PFSK-1 (cell line): ENCODE results near the gene ROBO1.

Source experiments
- FOXP2 ChIP-seq: optimal IDR thresholded peaks from 2 replicates; pipeline ENCODE3; 2011; ENCODE audit warnings: borderline replicate concordance, control low read depth, inconsistent platforms; ENCODE audit not compliant: insufficient read depth; ENCODE audit errors: extremely low read length, extremely low read depth
- POLR2AphosphoS5 ChIP-seq: IDR thresholded peaks from 2 replicates; pipeline ENCODE4 v1.6.1; 2012; ENCODE audit warnings: low read depth, mild to moderate bottlenecking, control low read depth, low read length, moderate library complexity
- SIN3A ChIP-seq: IDR thresholded peaks from 2 replicates; pipeline ENCODE4 v1.6.1; 2012; ENCODE audit warnings: mild to moderate bottlenecking, low read length, moderate library complexity, borderline replicate concordance; ENCODE audit not compliant: insufficient read depth
- TAF1 ChIP-seq: IDR thresholded peaks from 2 replicates; pipeline ENCODE4 v1.6.1; 2012; ENCODE audit warnings: low read length, control low read depth, borderline replicate concordance; ENCODE audit not compliant: insufficient read depth
- TF ChIP-seq, protein P1 (sequence below), 2 experiments: IDR thresholded peaks; 2 replicates each; pipeline versions ENCODE4 v1.6.1 to v1.8.0; 2011 to 2012; ENCODE audit warnings: low read depth in 2 of 2, low read length in 2 of 2, control low read depth in 1 of 2, inconsistent platforms in 1 of 2, mild to moderate bottlenecking in 1 of 2, moderate library complexity in 1 of 2; ENCODE audit not compliant: insufficient read depth in 1 of 2

Gene ROBO1

DNA sequence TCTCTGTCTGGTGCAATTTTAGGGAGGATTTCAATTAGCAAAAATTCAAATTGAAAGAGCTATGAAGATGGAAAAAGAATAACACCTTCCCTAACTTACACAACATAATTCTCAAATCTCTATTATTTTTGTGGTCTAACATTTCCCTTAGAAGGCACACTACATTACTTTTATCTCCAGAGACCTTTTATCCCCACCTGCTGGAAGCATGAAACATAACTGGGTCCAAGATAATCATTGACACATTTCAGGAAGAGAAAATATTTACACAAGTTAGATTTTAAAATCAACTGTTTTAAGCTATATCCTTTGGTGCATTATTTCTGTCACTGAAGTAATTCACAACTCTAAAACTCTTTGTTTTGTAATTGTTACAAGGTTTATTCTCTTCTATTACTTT, 779.5 kb downstream of the ROBO1 start:
- TF ChIP-seq POLR2AphosphoS5 (no peak), SIN3A (no peak), FOXP2 (no peak), TAF1 (no peak)
- TF ChIP-seq, protein P1, sequence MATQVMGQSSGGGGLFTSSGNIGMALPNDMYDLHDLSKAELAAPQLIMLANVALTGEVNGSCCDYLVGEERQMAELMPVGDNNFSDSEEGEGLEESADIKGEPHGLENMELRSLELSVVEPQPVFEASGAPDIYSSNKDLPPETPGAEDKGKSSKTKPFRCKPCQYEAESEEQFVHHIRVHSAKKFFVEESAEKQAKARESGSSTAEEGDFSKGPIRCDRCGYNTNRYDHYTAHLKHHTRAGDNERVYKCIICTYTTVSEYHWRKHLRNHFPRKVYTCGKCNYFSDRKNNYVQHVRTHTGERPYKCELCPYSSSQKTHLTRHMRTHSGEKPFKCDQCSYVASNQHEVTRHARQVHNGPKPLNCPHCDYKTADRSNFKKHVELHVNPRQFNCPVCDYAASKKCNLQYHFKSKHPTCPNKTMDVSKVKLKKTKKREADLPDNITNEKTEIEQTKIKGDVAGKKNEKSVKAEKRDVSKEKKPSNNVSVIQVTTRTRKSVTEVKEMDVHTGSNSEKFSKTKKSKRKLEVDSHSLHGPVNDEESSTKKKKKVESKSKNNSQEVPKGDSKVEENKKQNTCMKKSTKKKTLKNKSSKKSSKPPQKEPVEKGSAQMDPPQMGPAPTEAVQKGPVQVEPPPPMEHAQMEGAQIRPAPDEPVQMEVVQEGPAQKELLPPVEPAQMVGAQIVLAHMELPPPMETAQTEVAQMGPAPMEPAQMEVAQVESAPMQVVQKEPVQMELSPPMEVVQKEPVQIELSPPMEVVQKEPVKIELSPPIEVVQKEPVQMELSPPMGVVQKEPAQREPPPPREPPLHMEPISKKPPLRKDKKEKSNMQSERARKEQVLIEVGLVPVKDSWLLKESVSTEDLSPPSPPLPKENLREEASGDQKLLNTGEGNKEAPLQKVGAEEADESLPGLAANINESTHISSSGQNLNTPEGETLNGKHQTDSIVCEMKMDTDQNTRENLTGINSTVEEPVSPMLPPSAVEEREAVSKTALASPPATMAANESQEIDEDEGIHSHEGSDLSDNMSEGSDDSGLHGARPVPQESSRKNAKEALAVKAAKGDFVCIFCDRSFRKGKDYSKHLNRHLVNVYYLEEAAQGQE (IDR thresholded peaks at IDR 0.05; ENCODE audit: insufficient read depth in 1 of 2, low read depth in 2 of 2, low read length in 2 of 2) = no peak

DNA sequence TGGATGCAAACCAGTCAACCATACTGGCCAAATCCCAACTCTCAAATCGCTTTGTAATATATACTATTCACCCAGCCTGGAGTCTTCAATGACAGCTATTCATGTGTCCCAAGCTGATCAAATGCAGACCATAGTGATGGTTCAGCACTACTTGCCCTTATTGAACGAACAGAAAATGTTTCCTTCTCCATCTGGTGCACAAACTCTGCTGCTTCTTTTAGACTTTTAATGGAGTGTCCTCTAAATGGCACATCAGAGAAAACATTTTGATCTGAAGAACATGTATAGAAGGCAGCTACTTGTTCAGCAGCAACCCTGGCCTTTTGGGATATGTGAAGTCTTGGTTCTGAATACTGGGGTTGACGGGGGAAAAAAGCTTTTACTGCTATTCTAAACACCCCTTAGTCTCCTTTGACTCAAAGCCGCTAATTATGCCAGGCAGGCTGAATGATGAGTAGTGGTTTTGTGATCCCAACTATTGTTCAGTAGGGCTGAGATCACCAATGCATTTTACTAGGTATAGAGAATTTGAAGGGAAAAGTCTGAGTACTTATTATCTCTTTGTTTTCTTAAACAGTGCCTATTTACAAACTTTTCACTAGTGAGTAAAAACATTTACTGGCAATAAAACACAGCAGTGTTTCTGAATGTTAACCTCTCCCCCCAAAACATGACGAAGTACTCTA, 781.2 kb downstream of the ROBO1 start:
- TF ChIP-seq TAF1 (no peak), POLR2AphosphoS5 (no peak), SIN3A (no peak), FOXP2 (no peak)
- TF ChIP-seq, protein P1 (IDR thresholded peaks at IDR 0.05; ENCODE audit: insufficient read depth in 1 of 2, low read depth in 2 of 2, low read length in 2 of 2) = no peak

DNA sequence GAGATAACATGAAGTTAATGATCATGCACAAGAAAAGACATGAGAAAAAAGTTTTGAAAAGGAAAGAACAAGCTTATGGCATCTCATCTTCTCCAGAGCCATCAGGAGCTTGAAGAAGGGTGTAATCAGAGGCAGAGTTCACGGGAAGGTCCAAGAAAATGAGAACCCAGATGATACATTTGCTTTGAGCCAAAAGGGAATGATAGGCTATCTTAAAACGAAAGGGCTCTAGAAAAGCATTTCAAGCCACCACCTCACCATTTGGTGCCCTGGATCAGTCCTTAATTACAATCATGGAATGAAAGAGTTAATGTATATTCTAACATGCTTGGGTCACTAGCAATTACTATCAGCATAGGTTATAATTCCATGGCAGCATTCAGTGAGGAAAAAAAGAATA, 781.8 kb downstream of the ROBO1 start:
- TF ChIP-seq TAF1 = no peak
- TF ChIP-seq, protein P1 (IDR thresholded peaks at IDR 0.05; ENCODE audit: insufficient read depth in 1 of 2, low read depth in 2 of 2, low read length in 2 of 2) = no peak
- TF ChIP-seq FOXP2 = no peak
- TF ChIP-seq POLR2AphosphoS5 = no peak
- no peak for TF ChIP-seq SIN3A

DNA sequence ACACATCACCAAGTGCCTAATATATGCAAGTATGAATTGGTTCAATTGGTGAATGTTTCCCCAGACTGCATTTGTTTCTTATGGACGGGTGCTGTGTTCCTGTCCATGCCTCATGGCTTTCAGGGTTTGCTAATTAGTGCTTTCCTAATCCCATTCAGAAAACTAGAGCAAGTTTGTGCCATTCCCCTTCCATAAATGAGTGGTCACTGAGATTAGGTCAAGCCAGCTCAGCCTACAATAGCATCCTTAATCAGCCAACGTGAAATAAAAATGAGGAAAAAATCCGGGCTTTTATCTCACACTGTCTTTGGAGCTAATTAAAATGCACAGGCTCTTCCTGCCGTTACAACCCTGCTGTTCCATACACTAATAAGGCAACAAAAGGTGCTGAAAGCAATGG, 788.8 kb downstream of the ROBO1 start:
- TF ChIP-seq FOXP2 (no peak), POLR2AphosphoS5 (peak; percentile 41), TAF1 (no peak), SIN3A (peak; percentile 69; the same call in 1 of the 2 replicates)
- TF ChIP-seq, protein P1 (IDR thresholded peaks at IDR 0.05; ENCODE audit: insufficient read depth in 1 of 2, low read depth in 2 of 2, low read length in 2 of 2) = 0 out of 4 replicates have a peak, but pooled peaks of 1 of the 2 experiments have one; percentile 18

DNA sequence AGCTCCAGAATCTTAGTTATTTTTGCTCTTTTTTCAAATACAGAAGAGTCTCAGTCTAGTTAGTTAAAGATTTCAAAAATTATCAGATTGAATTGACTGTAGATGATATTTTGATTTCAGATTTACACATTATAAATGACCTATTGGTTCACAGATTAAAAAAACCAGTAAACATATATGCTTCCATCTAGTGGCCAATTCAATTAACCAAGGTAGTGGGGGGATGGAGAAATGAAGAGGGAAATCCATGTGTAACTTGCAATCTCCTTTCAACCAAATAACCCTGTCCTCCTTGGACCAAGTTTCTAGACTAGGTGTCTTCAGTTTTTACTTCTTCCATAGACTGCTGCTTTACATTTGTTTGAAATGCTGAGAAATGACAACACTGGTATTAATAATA, 789.8 kb downstream of the ROBO1 start:
- TF ChIP-seq TAF1 (no peak), SIN3A (no peak), FOXP2 (no peak), POLR2AphosphoS5 (no peak)
- TF ChIP-seq, protein P1 (IDR thresholded peaks at IDR 0.05; ENCODE audit: insufficient read depth in 1 of 2, low read depth in 2 of 2, low read length in 2 of 2) = no peak
